Endodermal cell (in vitro differentiated cells): ENCODE data around the gene SELENOF. TPM values are rescaled to one million over a fixed set of nuclear protein-coding genes. Genes with fewer than 3 reads are reported as not detected.

ENCODE experiments used
- DNase-seq: peaks from one replicate; pipeline ENCODE4 v3.0.0-alpha.2; 2017
- H3K27ac ChIP-seq: 2 replicates; pipeline ENCODE4 v1.5.1; 2013; ENCODE audit warnings: mild to moderate bottlenecking, low read depth, low read length, moderate library complexity
- H3K27me3 ChIP-seq: 2 replicates; pipeline ENCODE4 v1.6.1; 2013; ENCODE audit warnings: mild to moderate bottlenecking, low read length, moderate library complexity; ENCODE audit not compliant: insufficient read depth, control insufficient read depth, poor library complexity, severe bottlenecking
- H3K36me3 ChIP-seq: 2 replicates; pipeline ENCODE4 v1.7.0; 2013; ENCODE audit warnings: mild to moderate bottlenecking, low read length, moderate library complexity; ENCODE audit not compliant: control insufficient read depth, insufficient read depth
- H3K4me1 ChIP-seq: one replicate; pipeline ENCODE4 v1.7.0; 2013; ENCODE audit warnings: low read length; ENCODE audit not compliant: control insufficient read depth, insufficient read depth
- H3K4me3 ChIP-seq: 2 replicates; pipeline ENCODE4 v1.5.1; 2013; ENCODE audit warnings: mild to moderate bottlenecking, low read length, moderate library complexity
- H3K9ac ChIP-seq: 2 replicates; pipeline ENCODE4 v1.6.1; 2013; ENCODE audit warnings: mild to moderate bottlenecking, low read length, moderate library complexity; ENCODE audit not compliant: poor library complexity, severe bottlenecking; ENCODE audit errors: extremely low read depth
- H3K9me3 ChIP-seq: 2 replicates; pipeline ENCODE4 v1.6.1; 2013; ENCODE audit warnings: mild to moderate bottlenecking, low read length, moderate library complexity; ENCODE audit not compliant: control insufficient read depth
- H3K27ac Mint-ChIP-seq: 2 replicates; pipeline ENCODE4 v1.8.0; 2020; ENCODE audit warnings: mixed read lengths
- H3K27me3 Mint-ChIP-seq: 2 replicates; pipeline ENCODE4 v1.8.0; 2021; ENCODE audit warnings: mild to moderate bottlenecking, mixed read lengths; ENCODE audit not compliant: insufficient read depth
- H3K36me3 Mint-ChIP-seq: 2 replicates; pipeline ENCODE4 v1.8.0; 2020; ENCODE audit warnings: low read depth, mixed read lengths
- H3K4me1 Mint-ChIP-seq: 2 replicates; pipeline ENCODE4 v1.8.0; 2020; ENCODE audit warnings: mixed read lengths
- H3K4me3 Mint-ChIP-seq: 2 replicates; pipeline ENCODE4 v1.8.0; 2020; ENCODE audit warnings: mild to moderate bottlenecking, moderate library complexity, mixed read lengths
- H3K9me3 Mint-ChIP-seq: 2 replicates; pipeline ENCODE4 v1.8.0; 2020; ENCODE audit warnings: mild to moderate bottlenecking, mixed read lengths
- CTCF ChIP-seq: fragments of 200-600 bp; sonication (generic); conservative IDR thresholded peaks from 2 replicates; pipeline ENCODE4 v1.5.0; 2021; ENCODE audit warnings: antibody characterized with exemption, mild to moderate bottlenecking
- WGBS, 2 experiments: methylation state at CpG; one replicate each; pipeline versions ENCODE4 v1.1.5 to v1.1.7; 2013; ENCODE audit warnings: missing lambda C conversion rate in 2 of 2, mixed read lengths in 1 of 2; ENCODE audit not compliant: insufficient coverage in 1 of 2, insufficient read length in 1 of 2; 5-methylcytosine and 5-hydroxymethylcytosine counted together
- total RNA-seq, 2 donors: library from RNA; stranded (reverse); fragmentation: NEBNext Ultra II Directional in 1 of 2; extraction: Animal tissue kit (Norgen Biotek cat#: 25700) in 1 of 2; gene quantifications; 2 replicates in 1 of 2; 3 replicates in 1 of 2; pipeline ENCODE4 v1.2.1, GENCODE V29; 2021

The SELENOF gene
- total RNA-seq, 2 donors from 2014 or later = 140 to 166 TPM

- Histone ChIP-seq H3K27ac (peak overlapping the region; percentile 88), H3K4me1 (peaks cover 2% of the 10 kb centered on the region), H3K9ac (peak overlapping the region; percentile 83), H3K4me3 (peak overlapping the region; percentile 97), H3K36me3 (peaks cover 10% of the 10 kb centered on the region), H3K27me3 (no peaks in the 10 kb centered on the region), H3K9me3 (peaks cover under 1% of the 10 kb centered on the region)
- Mint-ChIP-seq H3K4me1 (peaks cover 20% of the 10 kb centered on the region), H3K36me3 (peaks cover 15% of the 10 kb centered on the region), H3K27ac (no peak overlapping the region), H3K27me3 (no peaks in the 10 kb centered on the region), H3K4me3 (no peak overlapping the region), H3K9me3 (no peaks in the 10 kb centered on the region)
- WGBS, 2 experiments = 0% methylated on average over 26 to 43 of the region's 43 CpGs
- peak; percentile 87 for DNase-seq
- TF ChIP-seq CTCF = no peak
Measured at GRCh38 chr1:86914998-86915736, 1.2 kb upstream of the SELENOF start.

- peak within 1 kb of the TSS; percentile 94 for H3K9ac ChIP-seq
- no peak within 1 kb of the TSS for H3K27ac Mint-ChIP-seq
- H3K36me3 Mint-ChIP-seq = peaks cover 21% of the 10 kb centered on the region
- H3K9me3 ChIP-seq = peaks cover 6% of the 10 kb centered on the region
- TF ChIP-seq CTCF = no peak
- DNase-seq = no peak
- H3K9me3 Mint-ChIP-seq = no peaks in the 10 kb centered on the region
- peak within 1 kb of the TSS; percentile 99 for H3K27ac ChIP-seq
- no peaks in the 10 kb centered on the region for H3K27me3 ChIP-seq
- WGBS, 2 experiments = 0% methylated on average over 12 to 43 of the region's 45 CpGs
- H3K4me1 ChIP-seq = peaks cover 2% of the 10 kb centered on the region
- peak within 1 kb of the TSS; percentile 97 for H3K4me3 ChIP-seq
- H3K36me3 ChIP-seq = peaks cover 15% of the 10 kb centered on the region
- H3K27me3 Mint-ChIP-seq = no peaks in the 10 kb centered on the region
- no peak within 1 kb of the TSS for H3K4me3 Mint-ChIP-seq
- peaks cover 20% of the 10 kb centered on the region for H3K4me1 Mint-ChIP-seq
Measured at GRCh38 chr1:86914601-86914997, 673 bp upstream of the SELENOF start, which contains the start of gene HS2ST1. HS2ST1 (plus strand) TSS chr1:86914635.

- Mint-ChIP-seq H3K27me3 (no peaks in the 10 kb centered on the region), H3K9me3 (no peaks in the 10 kb centered on the region), H3K27ac (no peak overlapping the region), H3K4me1 (peaks cover 20% of the 10 kb centered on the region), H3K4me3 (no peak overlapping the region), H3K36me3 (peaks cover 27% of the 10 kb centered on the region)
- WGBS, 2 experiments = 0% methylated on average over 13 to 17 of the region's 17 CpGs
- DNase-seq = peak; percentile 60
- peaks cover 2% of the 10 kb centered on the region for H3K4me1 ChIP-seq
- TF ChIP-seq CTCF = no peak
- H3K27me3 ChIP-seq = no peaks in the 10 kb centered on the region
- H3K27ac ChIP-seq = peak overlapping the region; percentile 99
- H3K4me3 ChIP-seq = peak overlapping the region; percentile 96
- peaks cover 26% of the 10 kb centered on the region for H3K36me3 ChIP-seq
- peak overlapping the region; percentile 94 for H3K9ac ChIP-seq
- H3K9me3 ChIP-seq = peaks cover 7% of the 10 kb centered on the region
Measured at GRCh38 chr1:86913399-86913895, 479 bp downstream of the SELENOF start.
